Astrocyte (in vitro differentiated cells and primary cell): ENCODE measurements around the gene RPS3. TPM values are rescaled to one million over a fixed set of nuclear protein-coding genes. Genes with fewer than 3 reads are reported as not detected.
"Not testable (repeated sequence)": the region's sequence is repeated elsewhere in the genome, so short reads cannot be mapped to it uniquely, and the experiment has no call there.

ENCODE experiments used
- DNase-seq: peaks from one replicate; pipeline ENCODE4 v3.0.0-alpha.2; 2010; ENCODE audit warnings: low read depth
- FAIRE-seq: peaks from 2 replicates; lab custom pipeline; 2011; peaks lifted over from hg19 to GRCh38; lab: Jason Lieb, UNC
- H2AFZ ChIP-seq: 2 replicates; pipeline ENCODE4 v1.6.0; 2012; ENCODE audit warnings: low read depth, low read length, inconsistent platforms
- H3K27ac ChIP-seq: 2 replicates; pipeline ENCODE4 v1.5.1; 2011; ENCODE audit warnings: low read depth, low read length, inconsistent platforms
- H3K27me3 ChIP-seq: 2 replicates; pipeline ENCODE4 v1.6.0; 2011; ENCODE audit warnings: low read length, inconsistent platforms; ENCODE audit not compliant: insufficient read depth
- H3K36me3 ChIP-seq: 2 replicates; pipeline ENCODE4 v1.5.1; 2011; ENCODE audit warnings: low read length, inconsistent platforms; ENCODE audit not compliant: insufficient read depth
- H3K4me1 ChIP-seq: 2 replicates; pipeline ENCODE4 v1.5.1; 2011; ENCODE audit warnings: low read length, inconsistent platforms; ENCODE audit not compliant: insufficient read depth
- H3K4me2 ChIP-seq: 2 replicates; pipeline ENCODE4 v1.6.0; 2012; ENCODE audit warnings: low read length, inconsistent platforms
- H3K4me3 ChIP-seq: 2 replicates; pipeline ENCODE4 v1.5.1; 2011; ENCODE audit warnings: low read depth, mild to moderate bottlenecking, low read length, inconsistent platforms; ENCODE audit not compliant: insufficient read depth
- H3K79me2 ChIP-seq: 2 replicates; pipeline ENCODE4 v1.6.0; 2012; ENCODE audit warnings: mild to moderate bottlenecking, low read length, inconsistent platforms; ENCODE audit not compliant: insufficient read depth
- H3K9ac ChIP-seq: 2 replicates; pipeline ENCODE4 v1.6.0; 2012; ENCODE audit warnings: mild to moderate bottlenecking, low read length, inconsistent platforms
- H3K9me3 ChIP-seq: 2 replicates; pipeline ENCODE4 v1.5.1; 2012; ENCODE audit warnings: low read depth, mild to moderate bottlenecking, low read length, inconsistent platforms; ENCODE audit not compliant: insufficient read depth
- H4K20me1 ChIP-seq: 2 replicates; pipeline ENCODE4 v1.6.0; 2012; ENCODE audit warnings: low read length, inconsistent platforms; ENCODE audit not compliant: insufficient read depth
- H3K27ac Mint-ChIP-seq: one replicate; pipeline ENCODE4 v1.8.0; 2021; ENCODE audit warnings: mild to moderate bottlenecking, mixed read lengths; ENCODE audit not compliant: unreplicated experiment
- H3K27me3 Mint-ChIP-seq: one replicate; pipeline ENCODE4 v1.8.0; 2021; ENCODE audit warnings: low read depth, mixed read lengths; ENCODE audit not compliant: unreplicated experiment
- H3K36me3 Mint-ChIP-seq: one replicate; pipeline ENCODE4 v1.8.0; 2021; ENCODE audit warnings: low read depth, mixed read lengths; ENCODE audit not compliant: unreplicated experiment
- H3K4me1 Mint-ChIP-seq: one replicate; pipeline ENCODE4 v1.8.0; 2021; ENCODE audit warnings: low read depth, mixed read lengths; ENCODE audit not compliant: unreplicated experiment
- H3K4me3 Mint-ChIP-seq: one replicate; pipeline ENCODE4 v1.8.0; 2021; ENCODE audit warnings: mild to moderate bottlenecking, moderate library complexity, mixed read lengths; ENCODE audit not compliant: unreplicated experiment
- H3K9me3 Mint-ChIP-seq: one replicate; pipeline ENCODE4 v1.8.0; 2021; ENCODE audit warnings: mild to moderate bottlenecking, mixed read lengths; ENCODE audit not compliant: unreplicated experiment
- EZH2 ChIP-seq: IDR thresholded peaks from 2 replicates; pipeline ENCODE4 v1.6.1; 2012; ENCODE audit warnings: mild to moderate bottlenecking, low read length, inconsistent platforms; ENCODE audit not compliant: insufficient read depth
- total RNA-seq: library from RNA; stranded (reverse); gene quantifications from 2 replicates; pipeline ENCODE4 v1.2.1, GENCODE V29; 2021
- TF ChIP-seq, protein P1 (sequence below): IDR thresholded peaks from 2 replicates; pipeline ENCODE4 v1.5.1; 2011; ENCODE audit warnings: low read depth, mild to moderate bottlenecking, inconsistent platforms, low read length, moderate library complexity; ENCODE audit not compliant: insufficient read depth

The RPS3 gene
- total RNA-seq, 1 donor from 2014 or later: 1,898 TPM

- peaks cover 17% of the 10 kb centered on the region for H3K4me1 Mint-ChIP-seq
- peaks cover 45% of the 10 kb centered on the region for H3K79me2 ChIP-seq
- H3K36me3 ChIP-seq: peaks cover 42% of the 10 kb centered on the region
- H3K27me3 ChIP-seq: no peaks in the 10 kb centered on the region
- no peak overlapping the region for H2AFZ ChIP-seq
- H3K27ac ChIP-seq: no peak overlapping the region
- H3K27ac Mint-ChIP-seq: no peak overlapping the region
- no peak overlapping the region for H3K4me3 Mint-ChIP-seq
- TF ChIP-seq, protein P1, sequence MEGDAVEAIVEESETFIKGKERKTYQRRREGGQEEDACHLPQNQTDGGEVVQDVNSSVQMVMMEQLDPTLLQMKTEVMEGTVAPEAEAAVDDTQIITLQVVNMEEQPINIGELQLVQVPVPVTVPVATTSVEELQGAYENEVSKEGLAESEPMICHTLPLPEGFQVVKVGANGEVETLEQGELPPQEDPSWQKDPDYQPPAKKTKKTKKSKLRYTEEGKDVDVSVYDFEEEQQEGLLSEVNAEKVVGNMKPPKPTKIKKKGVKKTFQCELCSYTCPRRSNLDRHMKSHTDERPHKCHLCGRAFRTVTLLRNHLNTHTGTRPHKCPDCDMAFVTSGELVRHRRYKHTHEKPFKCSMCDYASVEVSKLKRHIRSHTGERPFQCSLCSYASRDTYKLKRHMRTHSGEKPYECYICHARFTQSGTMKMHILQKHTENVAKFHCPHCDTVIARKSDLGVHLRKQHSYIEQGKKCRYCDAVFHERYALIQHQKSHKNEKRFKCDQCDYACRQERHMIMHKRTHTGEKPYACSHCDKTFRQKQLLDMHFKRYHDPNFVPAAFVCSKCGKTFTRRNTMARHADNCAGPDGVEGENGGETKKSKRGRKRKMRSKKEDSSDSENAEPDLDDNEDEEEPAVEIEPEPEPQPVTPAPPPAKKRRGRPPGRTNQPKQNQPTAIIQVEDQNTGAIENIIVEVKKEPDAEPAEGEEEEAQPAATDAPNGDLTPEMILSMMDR: no peak
- TF ChIP-seq EZH2: no peak
- no peak overlapping the region for H3K9ac ChIP-seq
- no peaks in the 10 kb centered on the region for H3K9me3 ChIP-seq
- peaks cover 16% of the 10 kb centered on the region for H3K36me3 Mint-ChIP-seq
- peaks cover 15% of the 10 kb centered on the region for H3K4me1 ChIP-seq
- peaks cover 61% of the 10 kb centered on the region for H4K20me1 ChIP-seq
- H3K4me3 ChIP-seq: no peak overlapping the region
- H3K27me3 Mint-ChIP-seq: no peaks in the 10 kb centered on the region
- no peaks in the 10 kb centered on the region for H3K9me3 Mint-ChIP-seq
- FAIRE-seq: no peak
- DNase-seq: no peak
- H3K4me2 ChIP-seq: no peak overlapping the region
These were observed 9.6 kb downstream of the RPS3 start for GRCh38 chr11:75408957-75409219.

DNA sequence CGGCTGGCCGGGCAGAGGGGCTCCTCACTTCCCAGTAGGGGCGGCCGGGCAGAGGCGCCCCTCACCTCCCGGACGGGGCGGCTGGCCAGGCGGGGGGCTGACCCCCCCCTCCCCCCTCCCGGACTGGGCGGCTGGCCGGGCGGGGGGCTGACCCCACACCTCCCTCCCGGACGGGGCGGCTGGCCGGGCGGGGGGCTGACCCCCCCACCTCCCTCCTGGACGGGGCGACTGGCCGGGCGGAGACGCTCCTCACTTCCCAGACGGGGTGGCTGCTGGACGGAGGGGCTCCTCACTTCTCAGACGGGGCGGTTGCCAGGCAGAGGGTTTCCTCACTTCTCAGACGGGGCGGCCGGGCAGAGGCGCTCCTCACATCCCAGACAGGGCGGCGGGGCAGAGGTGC is 10.7 kb downstream of the RPS3 start:
- not testable (repeated sequence) for H3K27ac Mint-ChIP-seq, H3K9me3 Mint-ChIP-seq
- H3K36me3 ChIP-seq: peaks cover 37% of the 10 kb centered on the region

GRCh38 chr11:75413146-75413545 is 13.8 kb downstream of the RPS3 start:
- H3K4me3 ChIP-seq, H3K36me3 Mint-ChIP-seq, H3K9me3 ChIP-seq, H3K4me3 Mint-ChIP-seq, H3K27ac Mint-ChIP-seq, H3K27ac ChIP-seq, H3K9ac ChIP-seq, H3K4me1 ChIP-seq, H3K9me3 Mint-ChIP-seq, H3K4me1 Mint-ChIP-seq, FAIRE-seq, H2AFZ ChIP-seq, DNase-seq, H3K4me2 ChIP-seq, H3K27me3 Mint-ChIP-seq, H3K27me3 ChIP-seq: not testable (repeated sequence)
- peaks cover 12% of the 10 kb centered on the region for H3K79me2 ChIP-seq
- H4K20me1 ChIP-seq: peaks cover 26% of the 10 kb centered on the region
- H3K36me3 ChIP-seq: peaks cover 17% of the 10 kb centered on the region

More for the DNA sequence above, 10.7 kb downstream of the RPS3 start:
- not testable (repeated sequence) for H3K9me3 ChIP-seq, H3K27ac ChIP-seq, H3K27me3 Mint-ChIP-seq, H3K4me3 ChIP-seq, FAIRE-seq, H3K9ac ChIP-seq, H3K27me3 ChIP-seq, DNase-seq, H2AFZ ChIP-seq, H3K4me3 Mint-ChIP-seq, H3K4me1 ChIP-seq, H3K4me2 ChIP-seq
- peaks cover 35% of the 10 kb centered on the region for H3K79me2 ChIP-seq
- Mint-ChIP-seq H3K4me1 (peaks cover 10% of the 10 kb centered on the region), H3K36me3 (peaks cover 12% of the 10 kb centered on the region)
- peaks cover 55% of the 10 kb centered on the region for H4K20me1 ChIP-seq

GRCh38 chr11:75413864-75414263 is 14.5 kb downstream of the RPS3 start:
- no peaks in the 10 kb centered on the region for H3K27me3 ChIP-seq
- DNase-seq (no peak), FAIRE-seq (no peak)
- H3K4me2 ChIP-seq: no peak overlapping the region
- H3K79me2 ChIP-seq: peaks cover 6% of the 10 kb centered on the region
- H3K4me3 ChIP-seq: no peak overlapping the region
- no peak overlapping the region for H3K9ac ChIP-seq
- H3K27ac ChIP-seq: no peak overlapping the region
- peaks cover 19% of the 10 kb centered on the region for H4K20me1 ChIP-seq
- Mint-ChIP-seq H3K36me3 (peaks cover 8% of the 10 kb centered on the region), H3K4me1 (peaks cover 3% of the 10 kb centered on the region), H3K9me3 (no peaks in the 10 kb centered on the region), H3K4me3 (no peak overlapping the region), H3K27ac (no peak overlapping the region), H3K27me3 (no peaks in the 10 kb centered on the region)
- peaks cover 11% of the 10 kb centered on the region for H3K4me1 ChIP-seq
- peaks cover 11% of the 10 kb centered on the region for H3K36me3 ChIP-seq
- no peaks in the 10 kb centered on the region for H3K9me3 ChIP-seq
- H2AFZ ChIP-seq: no peak overlapping the region
- TF ChIP-seq, protein P1: no peak
- TF ChIP-seq EZH2: no peak
